Aorta (tissue), 5 donors: ENCODE results near the gene IGIP. TPM values are rescaled to one million over a fixed set of nuclear protein-coding genes. Genes with fewer than 3 reads are reported as not detected.
A peak's percentile ranks its signal among the peaks of the same experiment; 100 is the strongest.

Experiments used
- ATAC-seq: fragments of 200-7000 bp; cut with Tn5 transposase; one replicate; pipeline ENCODE4 v1.9.1; 2022; ENCODE audit warnings: moderate library complexity; ENCODE audit not compliant: low FRiP score
- DNase-seq, 2 donors: peaks; one replicate each; pipeline ENCODE4 v3.0.0-alpha.2; 2020
- H3K27ac ChIP-seq, 2 donors: one replicate each; pipeline ENCODE4 v1.5.1; 2013; ENCODE audit warnings: low read length in 2 of 2, mild to moderate bottlenecking in 2 of 2, moderate library complexity in 2 of 2, control low read depth in 1 of 2, inconsistent platforms in 1 of 2, low read depth in 1 of 2
- H3K27me3 ChIP-seq, 2 donors: one replicate each; pipeline ENCODE4 v1.6.1; 2013; ENCODE audit warnings: control low read depth in 1 of 2, low read length in 1 of 2, mild to moderate bottlenecking in 1 of 2, moderate library complexity in 1 of 2; ENCODE audit not compliant: insufficient read depth in 2 of 2, control insufficient read depth in 1 of 2
- H3K36me3 ChIP-seq, 2 donors: one replicate each; pipeline ENCODE4 v1.6.1; 2013; ENCODE audit warnings: control low read depth in 1 of 2, low read length in 1 of 2, mild to moderate bottlenecking in 1 of 2; ENCODE audit not compliant: insufficient read depth in 2 of 2, control insufficient read depth in 1 of 2
- H3K4me1 ChIP-seq, 2 donors: one replicate each; pipeline ENCODE4 v1.6.1; 2013; ENCODE audit warnings: low read length in 2 of 2, control low read depth in 1 of 2, mild to moderate bottlenecking in 1 of 2, moderate library complexity in 1 of 2; ENCODE audit not compliant: insufficient read depth in 2 of 2, control insufficient read depth in 1 of 2
- H3K4me3 ChIP-seq, 2 donors: one replicate each; pipeline ENCODE4 v1.5.1; 2013; ENCODE audit warnings: low read length in 2 of 2, control low read depth in 1 of 2, mild to moderate bottlenecking in 1 of 2
- H3K9me3 ChIP-seq: one replicate; pipeline ENCODE4 v1.6.1; 2013; ENCODE audit warnings: mild to moderate bottlenecking, low read length; ENCODE audit not compliant: control insufficient read depth
- WGBS, 2 donors: extraction: QIAGEN DNeasy Blood & Tissue Kit; methylation state at CpG; one replicate each; pipeline ENCODE4 v1.1.7; 2013; 5-methylcytosine and 5-hydroxymethylcytosine counted together
- intact Hi-C, 2 donors: fragments of 100-400 bp; cut with DNase I; formaldehyde crosslinking; loops; one replicate each; pipeline versions ENCODE4 v1.14.2 to v1.15.0; 2022
- polyA plus RNA-seq, 2 donors: library from polyadenylated mRNA; stranded (reverse); fragments of 200-250 nt; gene quantifications; one replicate each; pipeline ENCODE4 v1.2.3, GENCODE V29; 2013
- total RNA-seq, 2 donors: library from RNA; stranded (reverse); fragmentation: NEBNext Ultra II Directional; extraction: Animal tissue kit (Norgen Biotek cat#: 25700); gene quantifications; one replicate each; pipeline ENCODE4 v1.2.1, GENCODE V29; 2021
- donor health status: healthy with polysubstance abuse.
- donor health status: Bipolar disorder and iron deficiency.
- donor health status: DM: no; HTN: no; CAD: no.
- donor health status: DM: no; HTN: no; CAD: no.
- donor health status: DM: yes; HTN: yes; CAD: no.

IGIP gene
- total and polyA plus RNA-seq, 4 donors = 12.9 to 29.1 (median 23.6) TPM

DNA sequence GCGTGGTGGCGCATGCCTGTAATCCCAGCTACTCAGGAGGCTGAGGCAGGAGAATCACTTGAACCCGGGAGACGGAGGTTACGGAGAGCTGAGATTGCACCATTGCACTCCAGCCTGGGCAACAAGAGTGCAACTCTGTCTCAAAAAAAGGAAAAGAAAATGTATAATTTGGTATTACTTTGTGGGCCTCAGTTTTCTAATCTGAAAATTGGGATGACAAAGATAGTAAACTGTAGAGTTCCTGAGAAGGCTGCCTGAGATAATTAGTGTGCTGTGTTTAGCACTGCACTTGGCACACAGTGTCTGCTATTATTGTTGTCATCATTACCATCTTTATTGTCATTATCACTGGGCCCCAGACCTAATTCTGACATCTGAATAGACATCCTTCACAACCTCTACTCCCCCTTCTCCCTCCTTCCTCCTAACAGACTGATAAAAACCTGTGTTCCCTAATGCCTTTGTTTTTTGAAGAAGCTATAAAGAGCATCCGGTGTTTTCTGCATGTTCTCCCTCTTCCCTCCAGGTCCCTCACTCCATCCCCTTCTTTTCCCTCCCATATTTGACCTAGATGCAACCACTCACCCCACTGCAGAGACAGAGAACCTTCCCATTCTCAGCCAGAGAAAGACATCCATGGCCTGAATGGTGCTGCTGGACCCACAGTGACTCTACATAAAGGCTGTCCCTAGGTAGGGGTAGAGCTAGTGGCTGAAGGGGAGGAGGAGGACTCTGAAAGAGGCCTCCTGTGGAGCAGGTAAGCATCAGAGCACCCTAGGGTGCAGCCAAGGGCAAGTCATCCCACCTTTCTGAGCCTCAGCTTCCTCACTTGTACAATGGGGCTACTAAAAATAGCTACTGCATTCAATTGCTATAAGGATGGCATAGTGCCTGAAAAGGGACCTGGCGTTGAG, 33.5 kb downstream of the IGIP start:
- DNase-seq (no peak), ATAC-seq (no peak)
- H3K9me3 ChIP-seq = no peaks in the 10 kb centered on the region
- H3K36me3 ChIP-seq = no peaks in the 10 kb centered on the region
- no peaks in the 10 kb centered on the region for H3K27me3 ChIP-seq
- H3K4me1 ChIP-seq = no peaks in the 10 kb centered on the region
- H3K4me3 ChIP-seq = no peak overlapping the region
- H3K27ac ChIP-seq = no peak overlapping the region
- intact Hi-C loops = loop anchor here in 1 of 2 donors (5.0 kb wide), 1 partner anchor 372 kb away; no protein-coding TSS in a partner anchor
- WGBS, 2 donors = 80 to 85% methylated on average over 7 of the region's 7 CpGs

DNA sequence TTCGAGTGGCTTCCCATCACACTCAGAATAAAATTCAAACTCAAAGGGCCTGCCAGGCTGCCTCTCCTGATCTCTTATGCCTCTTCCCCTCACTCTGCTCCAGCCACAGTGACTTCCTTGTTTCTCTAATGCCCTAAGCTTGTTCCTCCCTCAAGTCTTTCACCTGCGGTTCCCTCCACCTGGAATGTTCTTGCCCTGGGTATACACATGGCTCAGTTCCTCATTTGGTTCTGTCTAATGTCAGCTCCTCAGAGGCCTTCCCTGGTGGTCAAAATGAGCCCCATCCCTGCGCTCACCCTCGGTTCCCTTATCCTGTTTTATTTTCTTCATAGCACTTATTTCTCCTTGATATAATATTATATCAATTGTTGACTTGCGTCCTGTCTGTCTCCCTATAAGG, 36.5 kb downstream of the IGIP start:
- H3K9me3 ChIP-seq = no peaks in the 10 kb centered on the region
- H3K27ac ChIP-seq = no peak overlapping the region
- 93% methylated on average over 5 of the region's 5 CpGs for WGBS, 2 donors
- peaks cover 2 to 7% of the 10 kb centered on the region in 2 donors for H3K4me1 ChIP-seq
- H3K4me3 ChIP-seq = no peak overlapping the region
- intact Hi-C loops = no loop called here
- ATAC-seq = no peak
- DNase-seq = peak in 1 of 2 donors; percentile 24
- H3K27me3 ChIP-seq = no peaks in the 10 kb centered on the region
- H3K36me3 ChIP-seq = no peaks in the 10 kb centered on the region

DNA sequence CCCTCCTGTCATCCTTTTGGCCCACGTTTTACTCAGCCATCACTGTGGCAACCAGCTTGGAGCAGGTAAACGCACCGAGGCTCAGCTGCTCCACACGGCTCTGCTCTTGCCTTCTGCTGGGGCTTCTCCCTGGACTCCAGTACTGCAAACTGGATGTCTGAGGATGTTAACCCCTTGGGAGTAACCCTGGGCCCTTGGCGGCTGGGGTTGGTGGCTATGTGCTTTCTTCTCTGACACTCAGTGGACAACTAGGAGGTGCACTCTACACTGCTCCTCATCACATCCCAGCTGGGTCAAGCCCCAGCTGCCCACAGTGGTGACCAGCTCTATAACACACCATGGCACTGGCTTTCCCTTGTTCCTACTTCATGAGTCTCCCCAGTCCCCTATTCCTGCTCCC, 37.0 kb downstream of the IGIP start:
- no peak overlapping the region for H3K27ac ChIP-seq
- WGBS, 2 donors = 76 to 80% methylated on average over 5 of the region's 5 CpGs
- no peaks in the 10 kb centered on the region for H3K9me3 ChIP-seq
- DNase-seq (no peak), ATAC-seq (no peak)
- H3K4me3 ChIP-seq = no peak overlapping the region
- no peaks in the 10 kb centered on the region for H3K27me3 ChIP-seq
- H3K36me3 ChIP-seq = no peaks in the 10 kb centered on the region
- intact Hi-C loops = no loop called here
- peaks cover 2 to 7% of the 10 kb centered on the region in 2 donors for H3K4me1 ChIP-seq

DNA sequence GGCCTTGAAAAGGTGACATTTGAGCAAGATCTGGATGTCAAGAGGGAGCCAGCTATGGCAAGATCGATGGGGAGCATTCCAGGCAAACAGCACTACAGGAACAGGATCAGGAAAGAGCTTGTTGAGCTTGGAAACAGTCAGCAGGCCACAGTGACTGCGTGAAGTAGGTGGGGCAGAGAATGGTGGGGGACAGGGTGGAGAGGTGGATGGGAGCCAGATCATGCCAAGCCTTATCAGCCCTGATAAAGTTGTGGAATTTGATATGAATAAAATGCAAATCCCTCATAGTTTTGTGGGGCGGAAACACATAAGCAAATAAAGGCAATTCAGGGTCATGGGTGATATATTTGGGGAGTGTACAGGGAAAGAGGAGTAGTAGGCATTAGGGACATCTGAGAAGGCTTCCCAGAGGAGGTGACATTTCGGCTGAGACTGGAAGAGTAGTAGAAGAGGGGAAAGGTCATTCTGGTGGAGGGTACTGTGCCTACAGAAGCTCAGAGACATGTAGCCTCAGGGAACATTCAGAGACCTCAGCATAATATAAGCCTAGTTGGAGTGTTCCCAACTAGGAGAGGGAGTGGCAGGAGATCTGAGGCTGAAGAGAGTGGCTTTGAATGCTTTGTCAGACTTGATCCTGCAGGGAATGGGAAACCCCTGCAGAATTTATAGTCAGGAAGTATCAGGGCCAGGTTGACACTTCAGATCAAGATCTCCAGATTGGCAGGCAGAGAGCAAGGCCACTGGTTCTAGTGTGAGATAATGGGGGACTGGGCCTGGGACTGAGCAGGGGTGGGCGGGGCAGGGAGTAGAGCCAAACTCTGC, 39.6 kb downstream of the IGIP start:
- peak; percentile 59 for ATAC-seq
- Histone ChIP-seq H3K9me3 (no peaks in the 10 kb centered on the region), H3K4me3 (no peak overlapping the region), H3K4me1 (peaks cover 2 to 7% of the 10 kb centered on the region in 2 donors), H3K27ac (no peak overlapping the region), H3K36me3 (no peaks in the 10 kb centered on the region), H3K27me3 (no peaks in the 10 kb centered on the region)
- intact Hi-C loops = no loop called here
- peak in 1 of 2 donors; percentile 32 for DNase-seq
- WGBS, 2 donors = 26 to 42% methylated on average over 5 of the region's 5 CpGs

DNA sequence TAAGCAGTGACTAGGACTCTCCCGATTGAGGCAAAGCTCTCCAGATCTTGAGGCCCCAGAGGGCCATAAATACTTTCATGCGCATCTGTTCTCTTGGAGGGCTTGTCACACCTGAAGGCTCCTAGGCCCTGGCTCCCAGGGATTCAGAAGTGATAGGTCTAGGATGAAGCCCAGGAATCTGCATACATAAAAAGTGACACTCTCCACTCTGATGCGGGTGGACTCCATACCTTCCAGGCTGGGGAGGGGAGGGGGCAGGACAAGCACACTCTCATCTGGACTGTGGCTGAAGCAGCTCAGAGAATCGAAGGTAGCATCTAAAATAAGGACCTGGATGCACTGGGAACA, 40.2 kb downstream of the IGIP start:
- Histone ChIP-seq H3K27me3 (no peaks in the 10 kb centered on the region), H3K4me1 (peaks cover 2 to 7% of the 10 kb centered on the region in 2 donors), H3K9me3 (no peaks in the 10 kb centered on the region), H3K27ac (no peak overlapping the region), H3K36me3 (no peaks in the 10 kb centered on the region), H3K4me3 (no peak overlapping the region)
- 66 to 67% methylated on average over 4 of the region's 4 CpGs for WGBS, 2 donors
- no peak for ATAC-seq
- peak in 1 of 2 donors; percentile 25 for DNase-seq
- intact Hi-C loops = no loop called here

DNA sequence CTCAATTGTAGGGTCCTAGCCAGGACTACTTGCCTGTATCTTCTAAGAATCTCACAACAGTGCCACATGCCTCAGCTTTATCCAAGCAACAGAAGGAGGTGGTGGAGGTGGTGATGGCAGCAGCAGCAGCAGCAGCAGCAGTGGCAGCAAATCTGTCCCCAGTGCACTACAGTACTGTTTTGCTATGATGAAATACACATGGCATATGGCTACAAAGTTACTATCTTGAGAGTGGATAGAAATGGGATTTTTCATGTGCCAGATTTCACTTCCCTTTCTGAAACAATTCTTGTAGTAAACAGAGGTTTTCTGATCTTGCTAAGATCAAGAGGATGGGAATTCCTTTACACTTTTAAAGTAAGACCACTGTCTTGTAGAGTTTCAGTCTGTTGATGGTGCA, 41.2 kb downstream of the IGIP start:
- H3K27me3 ChIP-seq = no peaks in the 10 kb centered on the region
- H3K36me3 ChIP-seq = no peaks in the 10 kb centered on the region
- peaks cover 2 to 7% of the 10 kb centered on the region in 2 donors for H3K4me1 ChIP-seq
- DNase-seq (no peak), ATAC-seq (no peak)
- intact Hi-C loops = no loop called here
- no peak overlapping the region for H3K27ac ChIP-seq
- H3K4me3 ChIP-seq = no peak overlapping the region
- no peaks in the 10 kb centered on the region for H3K9me3 ChIP-seq

DNA sequence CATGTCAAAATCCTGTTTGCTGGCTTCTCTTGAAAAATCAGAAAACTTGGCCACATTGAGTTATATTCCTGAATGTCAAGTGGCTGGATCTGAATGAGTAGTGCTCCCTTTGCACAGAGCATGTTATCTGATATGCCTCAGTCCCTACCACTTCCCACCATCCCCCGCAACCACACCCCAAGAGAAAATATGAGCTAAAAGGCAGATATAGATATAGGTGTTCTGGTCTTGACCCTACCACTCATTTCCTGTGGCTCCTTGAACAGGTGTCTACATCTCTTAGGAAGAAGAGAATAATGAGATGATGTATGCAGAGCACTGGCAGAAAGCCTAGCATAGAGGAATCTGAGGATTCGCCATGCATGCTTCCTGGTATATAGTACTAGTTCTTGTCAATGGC, 42.6 kb downstream of the IGIP start:
- WGBS, 2 donors = 97 to 98% methylated on average over 2 of the region's 2 CpGs

DNA sequence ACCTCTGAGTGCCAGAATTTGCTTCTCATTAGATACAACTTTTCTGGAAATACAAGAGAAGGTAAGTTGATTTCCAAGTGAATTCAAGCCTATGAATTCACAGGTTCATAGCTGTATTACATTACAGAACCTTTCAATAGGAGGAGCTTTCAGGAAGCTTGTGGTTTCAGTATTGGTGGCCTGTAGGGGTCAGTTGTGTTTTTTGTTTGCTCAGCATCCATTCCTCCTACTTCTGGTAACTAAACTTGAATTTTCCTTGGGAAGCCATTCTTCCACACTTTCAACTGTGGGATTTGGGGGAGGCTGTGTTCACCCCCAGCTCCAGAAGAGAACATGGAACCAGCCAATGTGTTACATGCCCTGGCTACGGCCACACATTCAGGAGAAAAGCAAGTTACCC, 43.7 kb downstream of the IGIP start:
- ATAC-seq = no peak
- no peaks in the 10 kb centered on the region for H3K36me3 ChIP-seq
- H3K9me3 ChIP-seq = no peaks in the 10 kb centered on the region
- DNase-seq = peak in 1 of 2 donors; percentile 25
- H3K27me3 ChIP-seq = no peaks in the 10 kb centered on the region
- 94% methylated on average over 1 of the region's 1 CpG for WGBS, 2 donors
- H3K27ac ChIP-seq = no peak overlapping the region
- H3K4me3 ChIP-seq = no peak overlapping the region
- intact Hi-C loops = no loop called here
- H3K4me1 ChIP-seq = peaks cover 2 to 7% of the 10 kb centered on the region in 2 donors

More for the DNA sequence above, 42.6 kb downstream of the IGIP start:
- peaks cover 2 to 7% of the 10 kb centered on the region in 2 donors for H3K4me1 ChIP-seq
- intact Hi-C loops = no loop called here
- no peaks in the 10 kb centered on the region for H3K27me3 ChIP-seq
- H3K27ac ChIP-seq = no peak overlapping the region
- H3K9me3 ChIP-seq = no peaks in the 10 kb centered on the region
- DNase-seq (no peak), ATAC-seq (no peak)
- H3K36me3 ChIP-seq = no peaks in the 10 kb centered on the region
- H3K4me3 ChIP-seq = no peak overlapping the region
